A549 (cell line): Measurements from ENCODE around the gene SFT2D2. TPM values are rescaled to one million over a fixed set of nuclear protein-coding genes. Genes with fewer than 3 reads are reported as not detected.

Experiments
- ATAC-seq, 2 experiments: fragments of 200-7000 bp in 1 of 2; fragments of >200 bp in 1 of 2; cut with Nextera tagmentation in 1 of 2; cut with Tn5 transposase in 1 of 2; 3 replicates each; pipeline versions ENCODE4 v1.8.0 to v1.9.1; 2018 to 2020; ENCODE audit warnings: mild to moderate bottlenecking in 1 of 2, moderate library complexity in 1 of 2
- CTCF ChIA-PET: fragments of 300-600 bp; sonication (Branson Sonifier 250); formaldehyde crosslinking; extraction: SDS; loops from one replicate; lab custom pipeline; 2021; ENCODE audit warnings: antibody characterized with exemption, inconsistent platforms; lab: Yijun Ruan, JAX
- POLR2A ChIA-PET: fragments of 350-600 bp; formaldehyde crosslinking; extraction: SDS; loops from one replicate; lab custom pipeline; 2021; ENCODE audit warnings: antibody characterized with exemption, inconsistent platforms; lab: Yijun Ruan, JAX
- DNase-seq, 2 experiments: peaks; one replicate each; pipeline versions ENCODE4 v3.0.0 to v3.0.0-alpha.2; 2011 to 2016; ENCODE audit warnings: low read depth in 1 of 2, low spot score in 1 of 2
- FAIRE-seq: peaks from 2 replicates; lab custom pipeline; 2011; peaks lifted over from hg19 to GRCh38; lab: Jason Lieb, UNC
- H3K27ac ChIP-seq, 2 experiments: fragments of >200 bp; sonication (Bioruptor Twin); formaldehyde crosslinking; 3 replicates each; pipeline ENCODE4 v1.5.1; 2016 to 2017
- H3K4me1 ChIP-seq: fragments of >200 bp; sonication (Bioruptor Twin); formaldehyde crosslinking; 3 replicates; pipeline ENCODE4 v1.6.1; 2016
- H3K4me2 ChIP-seq: fragments of >200 bp; sonication (Bioruptor Twin); formaldehyde crosslinking; 3 replicates; pipeline ENCODE4 v1.6.1; 2016
- H3K4me3 ChIP-seq: fragments of >200 bp; sonication (Bioruptor Twin); formaldehyde crosslinking; 3 replicates; pipeline ENCODE4 v1.5.1; 2016
- H3K9me3 ChIP-seq: fragments of >200 bp; sonication (Bioruptor Twin); formaldehyde crosslinking; 3 replicates; pipeline ENCODE4 v1.6.1; 2016
- ATOH8 ChIP-seq: fragments of 250-450 bp; sonication (Bioruptor Pico); IDR thresholded peaks from 2 replicates; pipeline ENCODE4 v1.5.0; 2020; ENCODE audit warnings: low read depth, mild to moderate bottlenecking, moderate library complexity
- CHD2 ChIP-seq: fragments of 150-350 bp; IDR thresholded peaks from 2 replicates; pipeline ENCODE4 v1.6.1; 2014; ENCODE audit warnings: low read length; ENCODE audit not compliant: partially characterized antibody
- CTCF ChIP-seq: fragments of >200 bp; sonication (Bioruptor Twin); formaldehyde crosslinking; IDR thresholded peaks from 3 replicates; pipeline ENCODE4 v1.5.1; 2016
- EHMT2 ChIP-seq: fragments of 200-600 bp; sonication (generic); IDR thresholded peaks from 2 replicates; pipeline ENCODE4 v1.6.1; 2016; ENCODE audit warnings: antibody characterized with exemption, low read depth, mild to moderate bottlenecking, moderate library complexity
- FOXS1 ChIP-seq: fragments of 250-450 bp; sonication (Bioruptor Pico); IDR thresholded peaks from 2 replicates; pipeline ENCODE4 v1.5.0; 2020; ENCODE audit warnings: mild to moderate bottlenecking, moderate library complexity
- HOXA7 ChIP-seq: fragments of 250-450 bp; sonication (Bioruptor Pico); IDR thresholded peaks from 2 replicates; pipeline ENCODE4 v1.5.0; 2020; ENCODE audit warnings: mild to moderate bottlenecking, moderate library complexity
- MAX ChIP-seq: IDR thresholded peaks from 2 replicates; pipeline ENCODE4 v1.6.1; 2012
- NFE2L2 ChIP-seq: fragments of 150-350 bp; conservative IDR thresholded peaks from 2 replicates; pipeline ENCODE4 v1.6.1; 2014; ENCODE audit warnings: low read length
- RARB ChIP-seq: fragments of 250-450 bp; sonication (Bioruptor Pico); IDR thresholded peaks from 2 replicates; pipeline ENCODE4 v1.8.0; 2021; ENCODE audit warnings: mild to moderate bottlenecking, moderate library complexity
- RCOR1 ChIP-seq: fragments of 150-350 bp; IDR thresholded peaks from 2 replicates; pipeline ENCODE4 v1.6.1; 2014; ENCODE audit warnings: antibody characterized with exemption, low read length, low read depth
- RNF2 ChIP-seq: fragments of 200-600 bp; sonication (generic); IDR thresholded peaks from 2 replicates; pipeline ENCODE4 v1.6.1; 2016; ENCODE audit warnings: low read depth, mild to moderate bottlenecking, antibody characterized with exemption, moderate library complexity, borderline replicate concordance
- USF2 ChIP-seq: fragments of 450-650 bp; IDR thresholded peaks from 2 replicates; pipeline ENCODE4 v1.6.1; 2014; ENCODE audit warnings: antibody characterized with exemption
- ZFP36 ChIP-seq: fragments of 450-650 bp; IDR thresholded peaks from 2 replicates; pipeline ENCODE4 v1.6.1; 2014; ENCODE audit warnings: borderline replicate concordance; ENCODE audit not compliant: partially characterized antibody
- WGBS: methylation state at CpG from one replicate; pipeline ENCODE4 v1.1.6; 2017; ENCODE audit errors: missing lambda C conversion rate; 5-methylcytosine and 5-hydroxymethylcytosine counted together
- polyA plus RNA-seq, 4 experiments: library from polyadenylated mRNA; depleted of rRNA in 3 of 4; stranded (reverse); fragments of >200 nt; fragmentation: RNase III in 1 of 4; extraction: RNeasy Plus Mini Kit Qiagen cat#74134 plus additional on column Dnase treatment in 1 of 4; gene quantifications; 2 replicates in 3 of 4; 3 replicates in 1 of 4; pipeline ENCODE4 v1.2.3, GENCODE V29; 2011 to 2017

The SFT2D2 gene
- polyA plus RNA-seq, 2 of the 4 experiments (the other 2 are of a cell fraction) = 12.8 to 40.1 TPM

- FAIRE-seq = no peak
Observed at GRCh38 chr1:168220470-168220871, 5.3 kb upstream of the SFT2D2 start.

GRCh38 chr1:168221275-168221674 lies 4.5 kb upstream of the SFT2D2 start:
- FAIRE-seq (no peak), DNase-seq (no peak), ATAC-seq (no peak)
- H3K9me3 ChIP-seq = peaks cover 6% of the 10 kb centered on the region; the same call in 2 of the 3 replicates
- no peak overlapping the region for H3K4me2 ChIP-seq
- H3K4me3 ChIP-seq = no peak overlapping the region
- CTCF ChIA-PET = interaction anchor here (1.6 kb wide), 1 partner anchor 14 kb away, joined by 4 read pairs; no protein-coding TSS in a partner anchor
- POLR2A ChIA-PET = no interaction called here
- H3K4me1 ChIP-seq = peaks cover 12% of the 10 kb centered on the region
- WGBS = 70% methylated on average over 2 of the region's 2 CpGs
- no peak for TF ChIP-seq FOXS1 (CRISPR knock-in tag)
- TF ChIP-seq RCOR1 = no peak
- no peak for TF ChIP-seq MAX
- no peak for TF ChIP-seq USF2
- TF ChIP-seq, all 56 proteins: peak for 0
- H3K27ac ChIP-seq = no peak overlapping the region

More at GRCh38 chr1:168220470-168220871, 5.3 kb upstream of the SFT2D2 start:
- no peak for TF ChIP-seq RARB
- TF ChIP-seq FOXS1 (CRISPR knock-in tag) = no peak
- no peak for TF ChIP-seq NFE2L2
- TF ChIP-seq RNF2 = no peak
- TF ChIP-seq EHMT2 = no peak
- TF ChIP-seq ZFP36 = no peak
- TF ChIP-seq ATOH8 (CRISPR knock-in tag) = no peak
- no peak for TF ChIP-seq USF2
- no peak for TF ChIP-seq CHD2
- whole genome bisulfite sequencing = 72% methylated on average over 6 of the region's 6 CpGs
- Histone ChIP-seq H3K9me3 (peaks cover 6% of the 10 kb centered on the region; the same call in 2 of the 3 replicates), H3K4me3 (no peak overlapping the region), H3K27ac (no peak overlapping the region), H3K4me2 (no peak overlapping the region), H3K4me1 (peaks cover 12% of the 10 kb centered on the region)
- POLR2A ChIA-PET = no interaction called here
- DNase-seq (no peak), ATAC-seq (no peak)
- CTCF ChIA-PET = no interaction called here

GRCh38 chr1:168223261-168223660 lies 2.5 kb upstream of the SFT2D2 start:
- DNase-seq (no peak), FAIRE-seq (no peak), ATAC-seq (no peak)
- Histone ChIP-seq H3K27ac (no peak overlapping the region), H3K9me3 (peaks cover 6% of the 10 kb centered on the region; the same call in 2 of the 3 replicates), H3K4me1 (peaks cover 26% of the 10 kb centered on the region), H3K4me3 (no peak overlapping the region), H3K4me2 (no peak overlapping the region)
- ChIA-PET POLR2A (no interaction called here), CTCF (no interaction called here)
- no peak for TF ChIP-seq EHMT2
- TF ChIP-seq RARB = no peak
- TF ChIP-seq MAX = no peak
- TF ChIP-seq HOXA7 (CRISPR knock-in tag) = no peak
- TF ChIP-seq CTCF = no peak
